Mesenchymal stem cell (in vitro differentiated cells and primary cell): ENCODE results near the gene TESK1.
A peak's percentile ranks its signal among the peaks of the same experiment; 100 is the strongest.
"Not testable (repeated sequence)": the region's sequence is repeated elsewhere in the genome, so short reads cannot be mapped to it uniquely, and the experiment has no call there.

Experiments used
- DNase-seq: peaks from one replicate; pipeline ENCODE4 v3.0.0-alpha.2; 2013
- H2AFZ ChIP-seq: one replicate; pipeline ENCODE4 v1.6.1; 2013; ENCODE audit warnings: low read depth, mild to moderate bottlenecking, control low read depth, inconsistent platforms, low read length, moderate library complexity
- H2AK5ac ChIP-seq: 2 replicates; pipeline ENCODE4 v1.6.1; 2013; ENCODE audit warnings: low read length, moderate library complexity, mild to moderate bottlenecking, inconsistent platforms; ENCODE audit not compliant: severe bottlenecking
- H2BK120ac ChIP-seq: one replicate; pipeline ENCODE4 v1.6.1; 2013; ENCODE audit warnings: low read depth, mild to moderate bottlenecking, inconsistent platforms, low read length, moderate library complexity
- H2BK12ac ChIP-seq, 2 experiments: one replicate each; pipeline ENCODE4 v1.6.1; 2013; ENCODE audit warnings: inconsistent platforms in 2 of 2, low read length in 2 of 2, mild to moderate bottlenecking in 2 of 2, moderate library complexity in 2 of 2, control low read depth in 1 of 2
- H2BK15ac ChIP-seq: one replicate; pipeline ENCODE4 v1.6.1; 2013; ENCODE audit warnings: mild to moderate bottlenecking, low read depth, inconsistent platforms; ENCODE audit not compliant: poor library complexity, severe bottlenecking
- H2BK5ac ChIP-seq: 2 replicates; pipeline ENCODE4 v1.6.1; 2013; ENCODE audit warnings: low read depth, mild to moderate bottlenecking, low read length, control low read depth, inconsistent platforms; ENCODE audit not compliant: poor library complexity, severe bottlenecking
- H3K14ac ChIP-seq, 2 experiments: one replicate each; pipeline ENCODE4 v1.6.1; 2013; ENCODE audit warnings: inconsistent platforms in 2 of 2, low read length in 2 of 2, control low read depth in 1 of 2, mild to moderate bottlenecking in 1 of 2, moderate library complexity in 1 of 2
- H3K18ac ChIP-seq, 2 experiments: one replicate each; pipeline ENCODE4 v1.6.1; 2013; ENCODE audit warnings: inconsistent platforms in 2 of 2, low read length in 2 of 2, control low read depth in 1 of 2, low read depth in 1 of 2, mild to moderate bottlenecking in 1 of 2
- H3K23ac ChIP-seq, 2 experiments: one replicate each; pipeline ENCODE4 v1.6.1; 2013; ENCODE audit warnings: inconsistent platforms in 2 of 2, low read length in 2 of 2, mild to moderate bottlenecking in 2 of 2, moderate library complexity in 2 of 2, control low read depth in 1 of 2
- H3K27ac ChIP-seq: 2 replicates; pipeline ENCODE4 v1.5.1; 2013; ENCODE audit warnings: mild to moderate bottlenecking, moderate library complexity, low read length, control low read depth, inconsistent platforms; ENCODE audit not compliant: poor library complexity, severe bottlenecking
- H3K27me3 ChIP-seq, 2 experiments: 2 replicates each; pipeline versions ENCODE4 v1.6.1 to v1.7.0; 2013; ENCODE audit warnings: low read length in 2 of 2, mild to moderate bottlenecking in 2 of 2, moderate library complexity in 2 of 2, control low read depth in 1 of 2, inconsistent platforms in 1 of 2; ENCODE audit not compliant: control insufficient read depth in 1 of 2, insufficient read depth in 1 of 2
- H3K36me3 ChIP-seq, 2 experiments: 2 replicates each; pipeline versions ENCODE4 v1.6.1 to v1.7.0; 2013; ENCODE audit warnings: low read length in 2 of 2, control low read depth in 1 of 2, inconsistent platforms in 1 of 2, low read depth in 1 of 2, mild to moderate bottlenecking in 1 of 2; ENCODE audit not compliant: insufficient read depth in 2 of 2, control insufficient read depth in 1 of 2
- H3K4ac ChIP-seq, 2 experiments: one replicate each; pipeline ENCODE4 v1.6.1; 2013; ENCODE audit warnings: inconsistent platforms in 2 of 2, low read length in 2 of 2, mild to moderate bottlenecking in 2 of 2, moderate library complexity in 2 of 2, control low read depth in 1 of 2, low read depth in 1 of 2
- H3K4me1 ChIP-seq: 2 replicates; pipeline ENCODE4 v1.6.1; 2013; ENCODE audit warnings: low read depth, low read length, control low read depth; ENCODE audit not compliant: control insufficient read depth, insufficient read depth
- H3K4me2 ChIP-seq: 2 replicates; pipeline ENCODE4 v1.6.1; 2013; ENCODE audit warnings: low read length, mild to moderate bottlenecking, inconsistent platforms; ENCODE audit not compliant: poor library complexity, severe bottlenecking
- H3K4me3 ChIP-seq, 2 experiments: 2 replicates each; pipeline versions ENCODE4 v1.5.1 to v1.7.0; 2013; ENCODE audit warnings: low read length in 2 of 2, mild to moderate bottlenecking in 2 of 2, control low read depth in 1 of 2, low read depth in 1 of 2; ENCODE audit not compliant: insufficient read depth in 1 of 2
- H3K79me1 ChIP-seq: replicated peaks from 2 replicates; pipeline ENCODE4 v1.6.1; 2013; ENCODE audit warnings: mild to moderate bottlenecking, control low read depth, low read length, inconsistent platforms; ENCODE audit not compliant: poor library complexity, severe bottlenecking
- H3K9ac ChIP-seq: 2 replicates; pipeline ENCODE4 v1.7.0; 2013; ENCODE audit warnings: mild to moderate bottlenecking, low read length, moderate library complexity
- H3K9me3 ChIP-seq: 2 replicates; pipeline ENCODE4 v1.7.0; 2013; ENCODE audit warnings: mild to moderate bottlenecking, low read length; ENCODE audit not compliant: control insufficient read depth
- H4K8ac ChIP-seq: one replicate; pipeline ENCODE4 v1.6.1; 2013; ENCODE audit warnings: inconsistent platforms, mild to moderate bottlenecking, low read length, moderate library complexity
- H4K91ac ChIP-seq: one replicate; pipeline ENCODE4 v1.6.1; 2013; ENCODE audit warnings: mild to moderate bottlenecking, low read length, inconsistent platforms
- WGBS: methylation state at CpG from one replicate; pipeline ENCODE4 v1.1.7; 2013; ENCODE audit warnings: mixed read lengths; 5-methylcytosine and 5-hydroxymethylcytosine counted together

Gene TESK1

DNA sequence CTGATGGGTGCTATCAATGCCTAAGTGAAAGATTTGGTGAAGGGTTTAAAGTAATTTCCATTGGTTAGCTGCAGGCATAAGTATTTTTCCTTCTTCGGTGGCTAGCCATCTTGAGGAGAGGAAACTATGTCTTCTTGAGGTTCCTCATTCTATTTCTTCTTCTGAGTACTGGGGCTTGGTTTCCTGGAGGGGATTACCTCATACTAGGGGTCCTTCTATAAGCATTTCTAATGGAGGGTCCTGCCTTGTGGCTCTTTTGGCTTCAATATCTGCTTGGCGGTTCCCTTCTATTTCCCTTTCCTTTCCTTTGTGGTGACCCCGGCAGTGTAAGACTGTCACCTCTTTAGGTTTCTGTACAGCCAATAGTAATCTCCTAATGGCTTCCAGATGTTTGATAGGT lies 36.4 kb downstream of the TESK1 start:
- not testable (repeated sequence) for H2BK5ac ChIP-seq, H2AFZ ChIP-seq, H3K9me3 ChIP-seq, H3K23ac ChIP-seq, H2BK120ac ChIP-seq, H3K18ac ChIP-seq, H2AK5ac ChIP-seq, H3K9ac ChIP-seq, H3K4me3 ChIP-seq, H2BK15ac ChIP-seq, H3K4me2 ChIP-seq, H3K79me1 ChIP-seq, DNase-seq, H3K4ac ChIP-seq, H4K91ac ChIP-seq, H3K36me3 ChIP-seq, H2BK12ac ChIP-seq, H4K8ac ChIP-seq, H3K27ac ChIP-seq, H3K27me3 ChIP-seq, H3K14ac ChIP-seq, H3K4me1 ChIP-seq
- 100% methylated on average over 1 of the region's 3 CpGs for WGBS

GRCh38 chr9:35643046-35643445 lies 38.0 kb downstream of the TESK1 start:
- no peaks in the 10 kb centered on the region for H3K27me3 ChIP-seq
- no peak overlapping the region for H4K8ac ChIP-seq
- H2BK15ac ChIP-seq, result no peak overlapping the region
- H3K27ac ChIP-seq, result no peak overlapping the region
- no peak overlapping the region for H2AK5ac ChIP-seq
- no peak overlapping the region for H2BK5ac ChIP-seq
- no peaks in the 10 kb centered on the region for H3K9me3 ChIP-seq
- H3K36me3 ChIP-seq, result peaks cover 0 to 7% of the 10 kb centered on the region in 2 experiments
- H2AFZ ChIP-seq, result no peak overlapping the region
- H3K14ac ChIP-seq, result peak overlapping the region in 1 of 2 experiments; percentile 36
- no peak for DNase-seq
- no peak overlapping the region for H3K4me2 ChIP-seq
- no peak overlapping the region for H4K91ac ChIP-seq
- peaks cover 4% of the 10 kb centered on the region for H3K4me1 ChIP-seq
- no peak overlapping the region for H3K23ac ChIP-seq
- no peak overlapping the region for H2BK12ac ChIP-seq
- H3K9ac ChIP-seq, result no peak overlapping the region
- peaks cover 2% of the 10 kb centered on the region for H3K79me1 ChIP-seq
- H2BK120ac ChIP-seq, result no peak overlapping the region
- WGBS, result 89% methylated on average over 12 of the region's 12 CpGs
- no peak overlapping the region for H3K18ac ChIP-seq
- peak overlapping the region in 1 of 2 experiments; percentile 13 for H3K4ac ChIP-seq
- no peak overlapping the region for H3K4me3 ChIP-seq

DNA sequence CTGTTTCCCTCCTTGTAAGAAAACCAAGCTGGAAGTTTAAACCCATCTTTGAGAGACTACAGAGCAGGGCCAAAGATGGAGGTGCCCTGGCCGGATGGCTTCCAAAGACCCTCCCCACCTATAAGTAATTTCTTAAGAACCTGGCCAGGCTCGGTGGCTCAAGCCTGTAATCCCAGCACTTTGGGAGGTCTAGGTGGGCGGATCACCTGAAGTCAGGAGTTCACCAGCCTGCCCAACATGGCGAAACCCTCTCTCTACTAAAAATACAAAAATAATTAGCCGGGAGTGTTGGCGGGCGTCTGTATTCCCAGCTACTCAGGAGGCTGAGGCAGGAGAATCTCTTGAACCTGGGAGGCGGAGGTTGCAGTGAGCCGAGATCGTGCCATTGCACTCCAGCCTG lies 40.7 kb downstream of the TESK1 start:
- H2BK5ac ChIP-seq, H3K27ac ChIP-seq, H3K14ac ChIP-seq, H3K27me3 ChIP-seq, H2BK120ac ChIP-seq, DNase-seq, H3K36me3 ChIP-seq, H3K4me1 ChIP-seq, H2AFZ ChIP-seq, H3K4ac ChIP-seq, H3K23ac ChIP-seq, H2BK12ac ChIP-seq, H2AK5ac ChIP-seq, H2BK15ac ChIP-seq, H3K9me3 ChIP-seq, H3K79me1 ChIP-seq, H4K91ac ChIP-seq, H4K8ac ChIP-seq, H3K18ac ChIP-seq: not testable (repeated sequence)
- H3K4me2 ChIP-seq, result peak overlapping the region; percentile 86
- H3K4me3 ChIP-seq, result peak overlapping the region in 1 of 2 experiments; percentile 89
- 32% methylated on average over 9 of the region's 10 CpGs for WGBS
- H3K9ac ChIP-seq, result peak overlapping the region; percentile 99

DNA sequence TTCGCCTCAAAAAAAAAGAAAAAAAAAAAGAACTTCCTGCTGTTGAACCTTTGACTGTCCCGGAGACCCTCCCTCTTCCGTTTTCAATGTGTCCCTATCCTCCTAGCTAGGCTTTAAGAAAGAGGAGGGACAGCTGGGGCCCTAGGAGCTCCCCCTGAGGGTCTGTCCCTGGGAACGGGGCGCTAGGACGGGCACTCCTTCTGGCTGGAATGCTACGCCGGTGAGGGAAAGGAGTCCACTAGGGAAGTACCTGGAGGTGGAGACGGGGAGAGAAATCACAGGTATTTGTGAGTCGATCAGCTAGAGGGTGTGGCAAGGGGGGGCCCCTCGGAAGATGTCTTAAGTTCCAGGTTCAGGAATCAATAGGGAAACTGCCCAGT lies 41.1 kb downstream of the TESK1 start:
- Histone ChIP-seq H3K4me3 (peak overlapping the region; percentile 64 to 89), H2BK5ac (no peak overlapping the region), H3K27ac (peak overlapping the region; percentile 13), H3K4me2 (peak overlapping the region; percentile 86), H3K9me3 (no peaks in the 10 kb centered on the region), H2AK5ac (no peak overlapping the region), H3K27me3 (no peaks in the 10 kb centered on the region), H3K23ac (no peak overlapping the region), H4K8ac (peak overlapping the region; percentile 21), H2BK12ac (peak overlapping the region in 1 of 2 experiments; percentile 31), H4K91ac (no peak overlapping the region), H3K4ac (peak overlapping the region; percentile 21 to 40), H3K14ac (peak overlapping the region in 1 of 2 experiments; percentile 75), H2BK120ac (no peak overlapping the region), H2AFZ (peak overlapping the region; percentile 96), H3K18ac (peak overlapping the region; percentile 34 to 67), H2BK15ac (peak overlapping the region; percentile 54), H3K36me3 (peaks cover 0 to 3% of the 10 kb centered on the region in 2 experiments), H3K4me1 (peaks cover 4% of the 10 kb centered on the region), H3K9ac (peak overlapping the region; percentile 99), H3K79me1 (peaks cover 2% of the 10 kb centered on the region)
- DNase-seq, result no peak
- WGBS, result 2% methylated on average over 10 of the region's 11 CpGs
